K562 (cell line): Measurements from ENCODE around the gene CCDC73. TPM values are rescaled to one million over a fixed set of nuclear protein-coding genes. Genes with fewer than 3 reads are reported as not detected.
A peak's percentile ranks its signal among the peaks of the same experiment; 100 is the strongest.

Source experiments
- ATAC-seq: fragments of 200-7000 bp; cut with Tn5 transposase; 3 replicates; pipeline ENCODE4 v1.9.1; 2020; ENCODE audit warnings: moderate library complexity
- BruUV-seq: library from RNA; stranded (reverse); fragments of 400-500 nt; replicated peaks from 2 replicates; lab custom pipeline; 2021; lab: Mats Ljungman, UMichigan
- CTCF ChIA-PET: fragments of 300-600 bp; formaldehyde crosslinking; extraction: SDS; loops from one replicate; lab custom pipeline; 2021; ENCODE audit warnings: low intra/inter-chr PET ratio; lab: Yijun Ruan, JAX
- POLR2A ChIA-PET: fragments of 300-600, 350-650 bp; sonication (Branson Sonifier 250); formaldehyde crosslinking; extraction: SDS; loops from one replicate; lab custom pipeline; 2021; ENCODE audit warnings: antibody characterized with exemption, inconsistent platforms; lab: Yijun Ruan, JAX
- DNase-seq, 4 experiments: peaks; one replicate each; pipeline versions ENCODE4 v3.0.0 to v3.0.0-alpha.2; 2011 to 2018; ENCODE audit warnings: low spot score in 3 of 4, mixed read lengths in 3 of 4; ENCODE audit errors: extremely low read depth in 1 of 4
- FAIRE-seq: peaks from 2 replicates; lab custom pipeline; 2011; peaks lifted over from hg19 to GRCh38; lab: Jason Lieb, UNC
- H2AFZ ChIP-seq: 2 replicates; pipeline ENCODE4 v1.6.0; 2011; ENCODE audit warnings: low read depth, low read length, control low read depth, inconsistent platforms
- H3K27ac ChIP-seq: fragments of 200-600 bp; 3 replicates; pipeline ENCODE4 v1.8.0; 2011; ENCODE audit warnings: low read depth, mild to moderate bottlenecking, control low read depth, inconsistent platforms, low read length, moderate library complexity, mixed read lengths; ENCODE audit errors: extremely low read depth
- H3K27me3 ChIP-seq, 2 experiments: fragments of 300-600 bp in 1 of 2; 2 replicates in 1 of 2; 3 replicates in 1 of 2; pipeline versions ENCODE4 v1.6.0 to v1.8.0; 2011; ENCODE audit warnings: inconsistent platforms in 2 of 2, low read length in 2 of 2, mild to moderate bottlenecking in 1 of 2, mixed read lengths in 1 of 2, moderate library complexity in 1 of 2; ENCODE audit not compliant: control insufficient read depth in 2 of 2, insufficient read depth in 2 of 2
- H3K36me3 ChIP-seq: fragments of 300-600 bp; 3 replicates; pipeline ENCODE4 v1.8.0; 2011; ENCODE audit warnings: mild to moderate bottlenecking, low read length, inconsistent platforms; ENCODE audit not compliant: control insufficient read depth, insufficient read depth
- H3K4me1 ChIP-seq, 2 experiments: fragments of 200-600 bp in 1 of 2; replicated peaks in 1 of 2; 2 replicates in 1 of 2; 3 replicates in 1 of 2; pipeline versions ENCODE4 v1.5.1 to v1.8.0; 2011; ENCODE audit warnings: inconsistent platforms in 2 of 2, low read length in 2 of 2, mild to moderate bottlenecking in 1 of 2, mixed read lengths in 1 of 2, moderate library complexity in 1 of 2; ENCODE audit not compliant: control insufficient read depth in 2 of 2, insufficient read depth in 2 of 2
- H3K4me2 ChIP-seq: 2 replicates; pipeline ENCODE4 v1.6.1; 2011; ENCODE audit warnings: low read length, control low read depth, inconsistent platforms, mixed read lengths; ENCODE audit not compliant: insufficient read depth
- H3K4me3 ChIP-seq: fragments of 200-600 bp; sonication (generic), shearing (Covaris generic); 2 replicates; pipeline ENCODE4 v1.5.1; 2016; ENCODE audit warnings: control low read depth, inconsistent platforms
- H3K79me2 ChIP-seq: fragments of 200-600 bp; 3 replicates; pipeline ENCODE4 v1.8.0; 2011; ENCODE audit warnings: low read length, inconsistent platforms; ENCODE audit not compliant: control insufficient read depth, insufficient read depth
- H3K9ac ChIP-seq, 2 experiments: 2 replicates each; pipeline versions ENCODE4 v1.6.0 to v1.6.1; 2011; ENCODE audit warnings: low read depth in 2 of 2, low read length in 2 of 2, control low read depth in 1 of 2, inconsistent platforms in 1 of 2, mild to moderate bottlenecking in 1 of 2, mixed read lengths in 1 of 2; ENCODE audit not compliant: insufficient read depth in 1 of 2
- H3K9me1 ChIP-seq: one replicate; pipeline ENCODE4 v1.6.0; 2011; ENCODE audit warnings: inconsistent platforms, mild to moderate bottlenecking, low read length, moderate library complexity; ENCODE audit not compliant: control insufficient read depth, insufficient read depth
- H3K9me3 ChIP-seq: replicated peaks from 2 replicates; pipeline ENCODE4 v1.5.1; 2011; ENCODE audit warnings: low read depth, low read length, inconsistent platforms; ENCODE audit not compliant: control insufficient read depth, insufficient read depth
- H4K20me1 ChIP-seq: replicated peaks from 2 replicates; pipeline ENCODE4 v1.6.1; 2011; ENCODE audit warnings: low read length, inconsistent platforms, mixed read lengths; ENCODE audit not compliant: control insufficient read depth, insufficient read depth
- ATF4 ChIP-seq: fragments of 450-650 bp; formaldehyde crosslinking; IDR thresholded peaks from 2 replicates; pipeline ENCODE4 v1.4.0; 2022; ENCODE audit warnings: mild to moderate bottlenecking, moderate library complexity
- HDAC8 ChIP-seq: fragments of 450-650 bp; IDR thresholded peaks from 2 replicates; pipeline ENCODE4 v1.6.1; 2016; ENCODE audit warnings: mild to moderate bottlenecking, missing genetic modification characterization, moderate library complexity, missing compliant biosample characterization
- HMBOX1 ChIP-seq: sonication (generic); IDR thresholded peaks from 2 replicates; pipeline ENCODE4 v1.6.1; 2016
- THRA ChIP-seq: fragments of 450-650 bp; IDR thresholded peaks from 2 replicates; pipeline ENCODE4 v1.6.1; 2017; ENCODE audit warnings: mild to moderate bottlenecking, moderate library complexity
- whole genome bisulfite sequencing: fragments of 100-300 bp; shearing (Covaris generic); methylation state at CpG from one replicate; pipeline ENCODE4 v1.1.6; 2016; ENCODE audit warnings: low coverage, mixed read lengths; ENCODE audit not compliant: insufficient coverage; ENCODE audit errors: missing lambda C conversion rate; 5-methylcytosine and 5-hydroxymethylcytosine counted together
- in situ Hi-C: fragments of 300-500 bp; cut with MboI; formaldehyde crosslinking; loops from 4 replicates; pipeline ENCODE4 v1.15.0; 2018; ENCODE audit warnings: inconsistent platforms, mixed read lengths
- intact Hi-C: fragments of 100-400 bp; cut with micrococcal nuclease; formaldehyde crosslinking; loops from 2 replicates; pipeline ENCODE4 v1.14.2; 2022
- polyA plus RNA-seq, 8 experiments: library from polyadenylated mRNA; depleted of rRNA in 4 of 8; stranded (reverse) in 5 of 8; unstranded in 3 of 8; fragments of >200 nt; fragmentation: Nextera tagmentation in 2 of 8; fragmentation: Illumina TruSeq in 1 of 8; extraction: Ambion mirVana in 2 of 8; extraction: Trizol in 1 of 8; gene quantifications; 2 replicates each; pipeline versions ENCODE4 v1.2.1 to v1.2.3, GENCODE V29; 2011 to 2014; ENCODE audit warnings: inconsistent platforms in 1 of 8, missing spikeins in 1 of 8
- total RNA-seq, 7 experiments: library from RNA; depleted of rRNA in 6 of 7; stranded (reverse); fragments of >200 nt in 6 of 7; fragmentation: Illumina TruSeq in 2 of 7; extraction: Trizol in 2 of 7; gene quantifications; 2 replicates each; pipeline versions ENCODE4 v1.2.1 to v1.2.3, GENCODE V29; 2011 to 2021; ENCODE audit warnings: low replicate concordance in 1 of 7

The CCDC73 gene
- total and polyA plus RNA-seq, 9 of the 15 experiments (the other 6 are each of a cell fraction or from before 2014, with no cell fraction given) = 0.20 to 0.21 TPM; not detected in 7

GRCh38 chr11:32817852-32818183 lies 23.4 kb upstream of the CCDC73 start:
- POLR2A ChIA-PET = no interaction called here

More at GRCh38 chr11:32817852-32818183, 23.4 kb upstream of the CCDC73 start:
- Histone ChIP-seq H3K4me2 (no peak overlapping the region), H4K20me1 (no peaks in the 10 kb centered on the region), H2AFZ (no peak overlapping the region), H3K9me3 (no peaks in the 10 kb centered on the region), H3K79me2 (no peaks in the 10 kb centered on the region), H3K27ac (no peak overlapping the region), H3K36me3 (no peaks in the 10 kb centered on the region), H3K4me1 (no peaks in the 10 kb centered on the region), H3K27me3 (peaks cover 0 to 11% of the 10 kb centered on the region in 2 experiments; a peak in 2 of 5 replicates), H3K4me3 (no peak overlapping the region), H3K9me1 (no peaks in the 10 kb centered on the region), H3K9ac (no peak overlapping the region)
- DNase-seq (no peak), ATAC-seq (no peak), FAIRE-seq (no peak)
- in situ Hi-C loops (no loop called here), intact Hi-C loops (loop anchor here (10.0 kb wide), 2 partner anchors 147 to 507 kb away; no protein-coding TSS in a partner anchor)
- WGBS = 22% methylated on average over 3 of the region's 3 CpGs
- BruUV-seq = no TSS peak
- no peak for TF ChIP-seq ATF4 (CRISPR knock-in tag)
- TF ChIP-seq HMBOX1 = 0 out of 2 replicates have a peak, but pooled peaks have one; percentile 20
- TF ChIP-seq THRA = no peak
- no peak for TF ChIP-seq HDAC8 (tag)
- CTCF ChIA-PET = no interaction called here
